Neural progenitor cell (in vitro differentiated cells): Measurements from ENCODE around the gene KLF6. TPM values are rescaled to one million over a fixed set of nuclear protein-coding genes. Genes with fewer than 3 reads are reported as not detected.

ENCODE experiments used
- DNase-seq: peaks from one replicate; pipeline ENCODE4 v3.0.0-alpha.2; 2016; ENCODE audit warnings: low spot score
- H2AFZ ChIP-seq: fragments of 200-600 bp; sonication (generic); replicated peaks from 2 replicates; pipeline ENCODE4 v1.6.1; 2016; ENCODE audit warnings: antibody characterized with exemption
- H3F3A ChIP-seq: fragments of 200-600 bp; sonication (generic); 2 replicates; pipeline ENCODE4 v1.6.1; 2016; ENCODE audit warnings: antibody characterized with exemption, low read depth
- H3K27ac ChIP-seq: fragments of 200-600 bp; sonication (generic); 2 replicates; pipeline ENCODE4 v1.5.1; 2016; ENCODE audit warnings: mild to moderate bottlenecking
- H3K27me3 ChIP-seq: fragments of 200-600 bp; sonication (generic); 2 replicates; pipeline ENCODE4 v1.6.1; 2016; ENCODE audit warnings: mild to moderate bottlenecking, moderate library complexity
- H3K36me3 ChIP-seq: fragments of 200-600 bp; sonication (generic); 2 replicates; pipeline ENCODE4 v1.5.1; 2016
- H3K4me1 ChIP-seq: fragments of 200-600 bp; sonication (generic); 2 replicates; pipeline ENCODE4 v1.6.1; 2016; ENCODE audit warnings: mixed run types
- H3K4me2 ChIP-seq: fragments of 200-600 bp; sonication (generic); 2 replicates; pipeline ENCODE4 v1.6.1; 2016
- H3K4me3 ChIP-seq: fragments of 200-600 bp; sonication (generic); 2 replicates; pipeline ENCODE4 v1.5.1; 2016
- H3K79me2 ChIP-seq: fragments of 200-600 bp; sonication (generic); 2 replicates; pipeline ENCODE4 v1.6.1; 2016; ENCODE audit warnings: low read depth
- H3K9ac ChIP-seq: fragments of 200-600 bp; sonication (generic); 2 replicates; pipeline ENCODE4 v1.6.1; 2016
- H3K9me3 ChIP-seq: fragments of 200-600 bp; sonication (generic); 2 replicates; pipeline ENCODE4 v1.5.1; 2016; ENCODE audit warnings: low read depth
- H4K20me1 ChIP-seq: fragments of 200-600 bp; sonication (generic); 2 replicates; pipeline ENCODE4 v1.6.1; 2016; ENCODE audit warnings: low read depth
- H3K27ac Mint-ChIP-seq: 3 replicates; pipeline ENCODE4 v1.8.0; 2021; ENCODE audit warnings: mixed read lengths
- H3K27me3 Mint-ChIP-seq: 2 replicates; pipeline ENCODE4 v1.8.0; 2022; ENCODE audit warnings: low read depth, mild to moderate bottlenecking, inconsistent platforms, moderate library complexity, mixed read lengths; ENCODE audit not compliant: insufficient read depth
- H3K36me3 Mint-ChIP-seq: 3 replicates; pipeline ENCODE4 v1.8.0; 2021; ENCODE audit warnings: mixed read lengths
- H3K4me1 Mint-ChIP-seq: 3 replicates; pipeline ENCODE4 v1.8.0; 2021; ENCODE audit warnings: mixed read lengths
- H3K4me3 Mint-ChIP-seq: 3 replicates; pipeline ENCODE4 v1.8.0; 2021; ENCODE audit warnings: mild to moderate bottlenecking, moderate library complexity, mixed read lengths
- H3K9me3 Mint-ChIP-seq: 3 replicates; pipeline ENCODE4 v1.8.0; 2020; ENCODE audit warnings: mixed read lengths
- EZH2 ChIP-seq: fragments of 200-600 bp; sonication (generic); IDR thresholded peaks from 2 replicates; pipeline ENCODE4 v1.6.1; 2017; ENCODE audit warnings: antibody characterized with exemption, mild to moderate bottlenecking, moderate library complexity
- EZH2phosphoT487 ChIP-seq: fragments of 200-600 bp; sonication (generic); IDR thresholded peaks from 2 replicates; pipeline ENCODE4 v1.6.1; 2017; ENCODE audit warnings: antibody characterized with exemption
- total RNA-seq: library from RNA; depleted of rRNA; stranded (reverse); fragments of >200 nt; gene quantifications from 2 replicates; pipeline ENCODE4 v1.2.3, GENCODE V29; 2015; ENCODE audit warnings: low replicate concordance
- TF ChIP-seq, protein P1 (sequence below): fragments of 200-600 bp; sonication (generic); IDR thresholded peaks from 2 replicates; pipeline ENCODE4 v1.5.1; 2017; ENCODE audit warnings: antibody characterized with exemption, mild to moderate bottlenecking

Gene KLF6
- total RNA-seq, 1 donor from 2014 or later = 11.9 TPM

- H3K36me3 Mint-ChIP-seq = no peaks in the 10 kb centered on the region
- no peak overlapping the region for H3K4me2 ChIP-seq
- no peak for DNase-seq
- no peaks in the 10 kb centered on the region for H3K36me3 ChIP-seq
- H3K27me3 Mint-ChIP-seq = peaks cover 2% of the 10 kb centered on the region
- peaks cover 4% of the 10 kb centered on the region for H3K4me1 ChIP-seq
- TF ChIP-seq EZH2phosphoT487 = no peak
- no peak for TF ChIP-seq EZH2
- TF ChIP-seq, protein P1, sequence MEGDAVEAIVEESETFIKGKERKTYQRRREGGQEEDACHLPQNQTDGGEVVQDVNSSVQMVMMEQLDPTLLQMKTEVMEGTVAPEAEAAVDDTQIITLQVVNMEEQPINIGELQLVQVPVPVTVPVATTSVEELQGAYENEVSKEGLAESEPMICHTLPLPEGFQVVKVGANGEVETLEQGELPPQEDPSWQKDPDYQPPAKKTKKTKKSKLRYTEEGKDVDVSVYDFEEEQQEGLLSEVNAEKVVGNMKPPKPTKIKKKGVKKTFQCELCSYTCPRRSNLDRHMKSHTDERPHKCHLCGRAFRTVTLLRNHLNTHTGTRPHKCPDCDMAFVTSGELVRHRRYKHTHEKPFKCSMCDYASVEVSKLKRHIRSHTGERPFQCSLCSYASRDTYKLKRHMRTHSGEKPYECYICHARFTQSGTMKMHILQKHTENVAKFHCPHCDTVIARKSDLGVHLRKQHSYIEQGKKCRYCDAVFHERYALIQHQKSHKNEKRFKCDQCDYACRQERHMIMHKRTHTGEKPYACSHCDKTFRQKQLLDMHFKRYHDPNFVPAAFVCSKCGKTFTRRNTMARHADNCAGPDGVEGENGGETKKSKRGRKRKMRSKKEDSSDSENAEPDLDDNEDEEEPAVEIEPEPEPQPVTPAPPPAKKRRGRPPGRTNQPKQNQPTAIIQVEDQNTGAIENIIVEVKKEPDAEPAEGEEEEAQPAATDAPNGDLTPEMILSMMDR = no peak
- H3K27ac Mint-ChIP-seq = no peak overlapping the region
- H3K4me3 Mint-ChIP-seq = no peak overlapping the region
- H4K20me1 ChIP-seq = no peaks in the 10 kb centered on the region
- H3K9me3 Mint-ChIP-seq = no peaks in the 10 kb centered on the region
- H3K9ac ChIP-seq = no peak overlapping the region
- H3K27me3 ChIP-seq = peaks cover 24% of the 10 kb centered on the region
- H3F3A ChIP-seq = peaks cover 2% of the 10 kb centered on the region
- H3K4me3 ChIP-seq = no peak overlapping the region
- no peak overlapping the region for H3K27ac ChIP-seq
- H3K79me2 ChIP-seq = no peaks in the 10 kb centered on the region
- H3K4me1 Mint-ChIP-seq = peaks cover 7% of the 10 kb centered on the region
- no peaks in the 10 kb centered on the region for H3K9me3 ChIP-seq
- no peak overlapping the region for H2AFZ ChIP-seq
These were observed 28.7 kb downstream of the KLF6 start for GRCh38 chr10:3756360-3756740.

DNA sequence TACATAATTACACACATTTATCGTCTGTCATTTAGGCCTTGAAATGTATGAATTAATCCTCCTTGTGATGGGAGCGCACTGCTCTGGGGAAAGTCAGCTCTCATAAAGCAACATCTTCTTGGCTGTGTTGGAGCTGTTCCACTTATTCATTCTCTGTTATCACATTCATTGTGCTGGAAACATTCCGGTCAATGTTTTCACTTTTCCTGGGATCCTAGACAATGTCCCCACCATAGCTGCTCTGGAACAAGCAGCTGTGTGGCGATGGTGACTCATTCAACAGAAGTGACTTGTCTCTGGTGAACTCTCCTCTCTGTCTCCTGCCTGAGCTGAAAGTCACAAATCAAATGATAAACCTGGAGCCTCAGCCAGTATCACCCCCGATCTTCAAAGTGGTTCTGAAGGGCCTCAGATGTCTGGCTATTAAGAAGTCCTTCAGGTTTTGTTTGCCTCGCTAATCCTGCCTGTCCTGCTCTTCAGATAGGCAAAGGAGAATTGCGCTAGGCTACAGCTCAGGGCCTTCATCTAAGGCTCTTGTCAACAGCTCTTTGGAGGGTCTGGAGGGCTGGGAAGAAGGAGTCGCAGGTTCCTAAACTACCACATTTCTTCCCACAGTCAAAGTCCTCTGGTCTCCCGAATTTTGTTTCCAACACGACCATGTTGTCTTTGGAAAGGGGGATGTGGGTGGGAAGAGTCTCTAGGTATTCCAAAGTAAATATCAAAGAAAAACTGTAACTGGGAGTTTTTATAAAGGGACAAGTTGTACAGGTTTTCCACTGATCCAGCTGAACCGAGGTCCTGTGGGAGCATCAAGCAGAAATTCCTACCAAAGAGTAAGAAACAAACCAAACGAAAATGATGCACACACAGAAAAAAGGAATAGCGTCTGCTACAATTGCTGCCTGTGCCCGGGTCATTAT is 29.3 kb downstream of the KLF6 start:
- H3K4me1 Mint-ChIP-seq = peaks cover 11% of the 10 kb centered on the region
- no peak overlapping the region for H3K4me3 Mint-ChIP-seq
- Histone ChIP-seq H3K9me3 (no peaks in the 10 kb centered on the region), H3K36me3 (no peaks in the 10 kb centered on the region), H3K4me3 (no peak overlapping the region), H3K27me3 (peaks cover 18% of the 10 kb centered on the region), H4K20me1 (no peaks in the 10 kb centered on the region), H2AFZ (no peak overlapping the region), H3K4me2 (no peak overlapping the region), H3K9ac (no peak overlapping the region), H3K79me2 (no peaks in the 10 kb centered on the region), H3F3A (no peaks in the 10 kb centered on the region), H3K27ac (no peak overlapping the region), H3K4me1 (no peaks in the 10 kb centered on the region)
- TF ChIP-seq EZH2phosphoT487 = no peak
- no peak for TF ChIP-seq EZH2
- TF ChIP-seq, protein P1 = no peak
- no peaks in the 10 kb centered on the region for H3K9me3 Mint-ChIP-seq
- DNase-seq = no peak
- no peaks in the 10 kb centered on the region for H3K36me3 Mint-ChIP-seq
- peak overlapping the region; percentile 57 for H3K27ac Mint-ChIP-seq
- peaks cover 2% of the 10 kb centered on the region for H3K27me3 Mint-ChIP-seq

DNA sequence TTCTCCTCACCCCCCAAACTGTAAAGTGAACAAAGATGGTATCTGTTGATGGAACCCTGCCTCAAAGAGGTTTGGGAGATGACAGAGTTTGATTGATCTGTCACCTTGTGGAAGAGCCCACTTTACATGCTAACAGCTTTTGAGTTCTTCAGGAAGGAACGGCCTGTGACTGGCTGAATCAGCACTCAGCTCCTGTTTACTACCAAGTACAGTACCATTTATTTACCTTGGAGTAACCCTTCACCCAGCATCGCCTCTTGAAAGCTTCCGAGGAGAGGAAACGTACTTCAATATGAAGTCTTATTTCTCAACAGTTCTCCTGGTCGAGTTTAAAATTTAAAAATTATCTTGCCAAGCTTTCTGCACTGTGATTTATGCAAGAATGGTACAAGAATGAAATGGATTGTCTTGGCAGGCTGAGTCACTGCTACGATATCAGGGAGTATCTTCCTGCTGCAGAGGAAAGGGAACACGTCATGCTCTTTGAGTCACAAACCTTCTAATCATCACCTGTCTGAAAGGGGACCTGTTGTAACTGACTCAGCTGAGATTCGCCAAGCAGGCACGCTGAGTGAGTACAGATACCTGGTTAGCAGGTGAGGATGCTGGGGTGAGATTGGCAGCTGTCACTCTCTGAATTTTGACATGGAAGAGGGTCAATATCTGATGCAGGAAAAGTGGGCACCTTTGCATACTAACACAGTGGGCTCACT is 30.1 kb downstream of the KLF6 start:
- H3K4me2 ChIP-seq = no peak overlapping the region
- no peaks in the 10 kb centered on the region for H3K9me3 Mint-ChIP-seq

More for the DNA sequence above, 30.1 kb downstream of the KLF6 start:
- no peaks in the 10 kb centered on the region for H3K79me2 ChIP-seq
- H3K36me3 Mint-ChIP-seq = no peaks in the 10 kb centered on the region
- no peaks in the 10 kb centered on the region for H4K20me1 ChIP-seq
- H3K4me3 Mint-ChIP-seq = no peak overlapping the region
- no peaks in the 10 kb centered on the region for H3K36me3 ChIP-seq
- H3K9ac ChIP-seq = no peak overlapping the region
- no peaks in the 10 kb centered on the region for H3F3A ChIP-seq
- no peak overlapping the region for H2AFZ ChIP-seq
- peaks cover 10% of the 10 kb centered on the region for H3K27me3 ChIP-seq
- H3K4me3 ChIP-seq = no peak overlapping the region
- H3K4me1 ChIP-seq = no peaks in the 10 kb centered on the region
- H3K9me3 ChIP-seq = no peaks in the 10 kb centered on the region
- DNase-seq = no peak
- TF ChIP-seq EZH2 (no peak), EZH2phosphoT487 (no peak)
- TF ChIP-seq, protein P1 = no peak
- H3K27me3 Mint-ChIP-seq = peaks cover 2% of the 10 kb centered on the region
- H3K27ac Mint-ChIP-seq = no peak overlapping the region
- H3K27ac ChIP-seq = no peak overlapping the region
- peaks cover 19% of the 10 kb centered on the region for H3K4me1 Mint-ChIP-seq
